HEK293 (cell line): ENCODE data around the gene CMBL.
A peak's percentile ranks its signal among the peaks of the same experiment; 100 is the strongest.

Experiments
- CTCF ChIA-PET: fragments of 350-600 bp; formaldehyde crosslinking; extraction: SDS; loops from one replicate; lab custom pipeline; 2021; ENCODE audit warnings: antibody characterized with exemption; lab: Yijun Ruan, JAX
- POLR2A ChIA-PET: fragments of 300-600 bp; formaldehyde crosslinking; extraction: SDS; loops from one replicate; lab custom pipeline; 2020; ENCODE audit warnings: antibody characterized with exemption, inconsistent platforms; lab: Yijun Ruan, JAX
- H3K27ac ChIP-seq: fragments of 200-500 bp; sonication (Bioruptor generic); 2 replicates; pipeline ENCODE4 v1.5.1; 2014; ENCODE audit warnings: low read depth, low read length, control low read depth, inconsistent platforms; ENCODE audit errors: extremely low read depth
- H3K36me3 ChIP-seq, 2 experiments: fragments of 200-500 bp in 1 of 2; sonication (Bioruptor generic) in 1 of 2; 1 replicate in 1 of 2; 2 replicates in 1 of 2; pipeline ENCODE4 v1.5.1; 2014 to 2017; ENCODE audit warnings: inconsistent platforms in 2 of 2, low read length in 2 of 2; ENCODE audit not compliant: control insufficient read depth in 2 of 2, insufficient read depth in 1 of 2
- H3K4me1 ChIP-seq: fragments of 200-500 bp; sonication (Bioruptor generic); 2 replicates; pipeline ENCODE4 v1.5.1; 2014; ENCODE audit warnings: mild to moderate bottlenecking, low read length, inconsistent platforms; ENCODE audit not compliant: control insufficient read depth, insufficient read depth
- H3K4me3 ChIP-seq: 2 replicates; pipeline ENCODE4 v1.5.1; 2011; ENCODE audit warnings: low read depth, mild to moderate bottlenecking, control low read depth, low read length, moderate library complexity
- H3K9me3 ChIP-seq: fragments of 200-500 bp; sonication (Bioruptor generic); 2 replicates; pipeline ENCODE4 v1.5.1; 2014; ENCODE audit warnings: low read depth, low read length, inconsistent platforms; ENCODE audit not compliant: control insufficient read depth, insufficient read depth
- BCL11B ChIP-seq: fragments of 450-650 bp; formaldehyde crosslinking; IDR thresholded peaks from 2 replicates; pipeline ENCODE4 v1.5.1; 2016; ENCODE audit warnings: low read depth, missing biosample characterization, missing genetic modification characterization
- BCL6B ChIP-seq: fragments of 450-650 bp; formaldehyde crosslinking; IDR thresholded peaks from 2 replicates; pipeline ENCODE4 v1.5.1; 2017; ENCODE audit warnings: missing biosample characterization, missing genetic modification characterization
- HIC1 ChIP-seq: fragments of 450-650 bp; formaldehyde crosslinking; IDR thresholded peaks from 2 replicates; pipeline ENCODE4 v1.5.1; 2016; ENCODE audit warnings: missing biosample characterization, missing genetic modification characterization
- HOXC10 ChIP-seq: sonication (generic); formaldehyde crosslinking; IDR thresholded peaks from 2 replicates; pipeline ENCODE4 v1.8.1; 2023; ENCODE audit warnings: mild to moderate bottlenecking, missing genetic modification reagents
- INSM2 ChIP-seq: fragments of 450-650 bp; formaldehyde crosslinking; IDR thresholded peaks from 2 replicates; pipeline ENCODE4 v1.5.1; 2016; ENCODE audit warnings: missing biosample characterization, missing genetic modification characterization
- KLF17 ChIP-seq: fragments of 450-650 bp; formaldehyde crosslinking; IDR thresholded peaks from 2 replicates; pipeline ENCODE4 v1.5.1; 2016; ENCODE audit warnings: missing biosample characterization, missing genetic modification characterization
- OSR2 ChIP-seq: fragments of 450-650 bp; formaldehyde crosslinking; IDR thresholded peaks from 2 replicates; pipeline ENCODE4 v1.5.1; 2016; ENCODE audit warnings: missing biosample characterization, missing genetic modification characterization
- PATZ1 ChIP-seq: fragments of 450-650 bp; formaldehyde crosslinking; IDR thresholded peaks from 2 replicates; pipeline ENCODE4 v1.5.1; 2016; ENCODE audit warnings: missing biosample characterization, missing genetic modification characterization
- SALL2 ChIP-seq: fragments of 450-650 bp; formaldehyde crosslinking; IDR thresholded peaks from 2 replicates; pipeline ENCODE4 v1.5.0; 2017; ENCODE audit warnings: missing biosample characterization, mild to moderate bottlenecking, missing genetic modification characterization, borderline replicate concordance
- SETDB1 ChIP-seq: IDR thresholded peaks from one replicate; pipeline ENCODE4 v1.6.1; 2017; ENCODE audit warnings: mild to moderate bottlenecking, low read length, moderate library complexity, mixed read lengths; ENCODE audit not compliant: insufficient read length
- SP7 ChIP-seq: fragments of 450-650 bp; formaldehyde crosslinking; IDR thresholded peaks from 2 replicates; pipeline ENCODE4 v1.5.1; 2016; ENCODE audit warnings: missing biosample characterization, missing genetic modification characterization
- ZFP37 ChIP-seq: fragments of 450-650 bp; formaldehyde crosslinking; IDR thresholded peaks from 2 replicates; pipeline ENCODE4 v1.5.1; 2016; ENCODE audit warnings: missing biosample characterization, missing genetic modification characterization
- ZNF138 ChIP-seq: fragments of 450-650 bp; formaldehyde crosslinking; IDR thresholded peaks from 2 replicates; pipeline ENCODE4 v1.5.1; 2016; ENCODE audit warnings: missing biosample characterization, missing genetic modification characterization, borderline replicate concordance
- ZNF26 ChIP-seq: fragments of 450-650 bp; formaldehyde crosslinking; IDR thresholded peaks from 2 replicates; pipeline ENCODE4 v1.5.1; 2016; ENCODE audit warnings: missing biosample characterization, missing genetic modification characterization
- ZNF335 ChIP-seq: fragments of 450-650 bp; formaldehyde crosslinking; conservative IDR thresholded peaks from 2 replicates; pipeline ENCODE4 v1.5.1; 2016; ENCODE audit warnings: missing biosample characterization, missing genetic modification characterization
- ZNF341 ChIP-seq: fragments of 450-650 bp; formaldehyde crosslinking; IDR thresholded peaks from 2 replicates; pipeline ENCODE4; 2016; ENCODE audit warnings: low read depth, missing biosample characterization, missing genetic modification characterization
- ZNF366 ChIP-seq: fragments of 450-650 bp; formaldehyde crosslinking; conservative IDR thresholded peaks from 2 replicates; pipeline ENCODE4 v1.5.1; 2016; ENCODE audit warnings: missing biosample characterization, missing genetic modification characterization
- ZNF394 ChIP-seq: fragments of 450-650 bp; formaldehyde crosslinking; IDR thresholded peaks from 2 replicates; pipeline ENCODE4 v1.5.1; 2016; ENCODE audit warnings: missing biosample characterization, missing genetic modification characterization, mild to moderate bottlenecking, moderate library complexity, borderline replicate concordance
- ZNF398 ChIP-seq: fragments of 450-650 bp; formaldehyde crosslinking; IDR thresholded peaks from 2 replicates; pipeline ENCODE4 v1.5.1; 2017; ENCODE audit warnings: missing biosample characterization, missing genetic modification characterization
- ZNF426 ChIP-seq: fragments of 450-650 bp; formaldehyde crosslinking; IDR thresholded peaks from 2 replicates; pipeline ENCODE4 v1.5.1; 2017; ENCODE audit warnings: missing biosample characterization, missing genetic modification characterization, mild to moderate bottlenecking, inconsistent platforms, moderate library complexity
- ZNF629 ChIP-seq: fragments of 450-650 bp; formaldehyde crosslinking; IDR thresholded peaks from 2 replicates; pipeline ENCODE4 v1.5.1; 2017; ENCODE audit warnings: missing biosample characterization, missing genetic modification characterization
- ZNF76 ChIP-seq: fragments of 450-650 bp; formaldehyde crosslinking; IDR thresholded peaks from 2 replicates; pipeline ENCODE4; 2016; ENCODE audit warnings: low read depth, missing biosample characterization, missing genetic modification characterization, borderline replicate concordance
- ZNF791 ChIP-seq: fragments of 450-650 bp; formaldehyde crosslinking; IDR thresholded peaks from 2 replicates; pipeline ENCODE4 v1.5.1; 2016; ENCODE audit warnings: missing biosample characterization, missing genetic modification characterization

CMBL gene

GRCh38 chr5:10307206-10308148 is at the start of gene CMBL:
Gene CMBL (minus strand): TSS chr5:10307902. CDS start chr5:10290762, 17,140 bp downstream.
- Histone ChIP-seq H3K4me1 (peaks cover 7% of the 10 kb centered on the region; the same call in 1 of the 2 replicates), H3K27ac (peak within 1 kb of the TSS; percentile 71; the same call in 1 of the 2 replicates), H3K4me3 (peak within 1 kb of the TSS; percentile 62), H3K9me3 (no peaks in the 10 kb centered on the region), H3K36me3 (no peaks in the 10 kb centered on the region)
- ChIA-PET POLR2A (interaction anchor here (0.6 kb wide), 1 partner anchor 57 kb away, joined by 5 read pairs; no protein-coding TSS in a partner anchor), CTCF (interaction anchor here (1.6 kb wide), 1 partner anchor 21 kb away, joined by 3 read pairs; no protein-coding TSS in a partner anchor)
- TF ChIP-seq INSM2 = peak; percentile 56; the same call in 1 of the 2 replicates
- TF ChIP-seq ZNF76 (tag by site-specific recombination) = peak; percentile 60
- peak; percentile 93 for TF ChIP-seq PATZ1 (tag by site-specific recombination)
- no peak for TF ChIP-seq ZNF426 (tag by site-specific recombination)
- peak; percentile 71; the same call in 1 of the 2 replicates for TF ChIP-seq BCL11B (tag by site-specific recombination)
- TF ChIP-seq ZNF366 = peak; percentile 90
- no peak for TF ChIP-seq SALL2 (tag by site-specific recombination)
- TF ChIP-seq HOXC10 (CRISPR knock-in tag) = no peak
- peak; percentile 85 for TF ChIP-seq SP7
- no peak for TF ChIP-seq ZNF138 (tag by site-specific recombination)
- peak; percentile 98 for TF ChIP-seq KLF17 (tag by site-specific recombination)
- TF ChIP-seq HIC1 (tag by site-specific recombination) = no peak
- TF ChIP-seq ZNF26 (tag by site-specific recombination) = no peak
- TF ChIP-seq ZNF335 (tag by site-specific recombination) = peak; percentile 67
- TF ChIP-seq SETDB1 = no peak
- 0 out of 2 replicates have a peak, but pooled peaks have one; percentile 27 for TF ChIP-seq OSR2 (tag by site-specific recombination)
- TF ChIP-seq ZNF398 (tag by site-specific recombination) = peak; percentile 97
- TF ChIP-seq ZNF791 (tag by site-specific recombination) = no peak
- TF ChIP-seq ZFP37 (tag by site-specific recombination) = peak; percentile 85; the same call in 1 of the 2 replicates
- peak; percentile 66; the same call in 1 of the 2 replicates for TF ChIP-seq ZNF394 (tag by site-specific recombination)
- peak; percentile 81 for TF ChIP-seq ZNF341 (tag by site-specific recombination)
- TF ChIP-seq ZNF629 = 0 out of 2 replicates have a peak, but pooled peaks have one; percentile 55
- TF ChIP-seq BCL6B (tag by site-specific recombination) = no peak
